Activated CD8-positive, alpha-beta T cell treated with anti-CD3 and anti-CD28 coated beads for 36 hours (primary cell): ENCODE results near the gene FUT7. TPM values are rescaled to one million over a fixed set of nuclear protein-coding genes. Genes with fewer than 3 reads are reported as not detected.

Experiments used
- ATAC-seq: fragments of 200-7000 bp; cut with Tn5 transposase; one replicate; pipeline ENCODE4 v1.10.0; 2021; ENCODE audit warnings: mild to moderate bottlenecking, moderate library complexity
- CTCF ChIA-PET: fragments of 350-600 bp; sonication (Branson Sonifier 250); formaldehyde crosslinking; loops from one replicate; lab custom pipeline; 2021; ENCODE audit warnings: antibody characterized with exemption; lab: Charles Lee
- POLR2A ChIA-PET: fragments of 350-600 bp; sonication (Branson Sonifier 250); formaldehyde crosslinking; loops from one replicate; lab custom pipeline; 2021; ENCODE audit warnings: antibody characterized with exemption; lab: Charles Lee
- DNase-seq: peaks from one replicate; pipeline ENCODE4 v3.0.0-alpha.2; 2020
- H3K27ac Mint-ChIP-seq: one replicate; pipeline ENCODE4 v1.8.0; 2021; ENCODE audit warnings: mild to moderate bottlenecking, mixed read lengths
- H3K27me3 Mint-ChIP-seq: one replicate; pipeline ENCODE4 v1.8.0; 2021; ENCODE audit warnings: mixed read lengths
- H3K36me3 Mint-ChIP-seq: one replicate; pipeline ENCODE4 v1.8.0; 2021; ENCODE audit warnings: low read depth, mixed read lengths
- H3K4me1 Mint-ChIP-seq: one replicate; pipeline ENCODE4 v1.8.0; 2021; ENCODE audit warnings: low read depth, mixed read lengths
- H3K4me3 Mint-ChIP-seq: one replicate; pipeline ENCODE4 v1.8.0; 2021; ENCODE audit warnings: mild to moderate bottlenecking, moderate library complexity, mixed read lengths
- H3K9me3 Mint-ChIP-seq: one replicate; pipeline ENCODE4 v1.8.0; 2021; ENCODE audit warnings: mixed read lengths
- intact Hi-C: fragments of 100-400 bp; cut with micrococcal nuclease; formaldehyde crosslinking; loops from one replicate; pipeline ENCODE4 v1.10.0; 2022
- total RNA-seq, 2 experiments: library from RNA; stranded (reverse); gene quantifications; one replicate each; pipeline ENCODE4 v1.2.3, GENCODE V29; 2021
- TF ChIP-seq, protein P1 (sequence below): fragments of 200-600 bp; IDR thresholded peaks from one replicate; pipeline ENCODE4 v1.8.0; 2022; ENCODE audit warnings: antibody characterized with exemption, mild to moderate bottlenecking

The FUT7 gene
- total RNA-seq, 2 experiments from 2014 or later = 0.09 TPM; not detected in 1

DNA sequence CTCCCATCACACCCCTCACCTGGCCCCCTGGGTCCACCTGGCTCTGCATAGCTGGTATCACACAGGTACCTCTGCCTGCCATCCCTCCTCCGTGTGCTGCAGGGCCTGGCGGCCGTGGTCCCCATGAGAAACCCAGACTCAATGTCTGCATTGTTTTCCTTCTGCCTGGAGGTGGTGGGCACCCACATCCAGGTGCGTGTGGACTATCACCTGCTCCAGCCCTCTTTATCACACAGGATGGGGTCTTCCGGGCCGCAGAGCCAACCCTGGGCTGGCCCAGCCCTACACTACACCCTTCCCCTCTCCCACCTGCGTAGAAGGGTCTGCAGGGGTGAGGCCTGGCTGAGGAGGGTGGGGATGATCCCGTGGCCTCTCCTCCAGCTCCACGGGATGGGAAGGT is 7.0 kb upstream of the FUT7 start:
- CTCF ChIA-PET = interaction anchor here (0.7 to 3.7 kb wide), 3 partner anchors 9 to 30 kb away, joined by 3 to 18 read pairs (median 4); no protein-coding TSS in a partner anchor
- TF ChIP-seq, protein P1, sequence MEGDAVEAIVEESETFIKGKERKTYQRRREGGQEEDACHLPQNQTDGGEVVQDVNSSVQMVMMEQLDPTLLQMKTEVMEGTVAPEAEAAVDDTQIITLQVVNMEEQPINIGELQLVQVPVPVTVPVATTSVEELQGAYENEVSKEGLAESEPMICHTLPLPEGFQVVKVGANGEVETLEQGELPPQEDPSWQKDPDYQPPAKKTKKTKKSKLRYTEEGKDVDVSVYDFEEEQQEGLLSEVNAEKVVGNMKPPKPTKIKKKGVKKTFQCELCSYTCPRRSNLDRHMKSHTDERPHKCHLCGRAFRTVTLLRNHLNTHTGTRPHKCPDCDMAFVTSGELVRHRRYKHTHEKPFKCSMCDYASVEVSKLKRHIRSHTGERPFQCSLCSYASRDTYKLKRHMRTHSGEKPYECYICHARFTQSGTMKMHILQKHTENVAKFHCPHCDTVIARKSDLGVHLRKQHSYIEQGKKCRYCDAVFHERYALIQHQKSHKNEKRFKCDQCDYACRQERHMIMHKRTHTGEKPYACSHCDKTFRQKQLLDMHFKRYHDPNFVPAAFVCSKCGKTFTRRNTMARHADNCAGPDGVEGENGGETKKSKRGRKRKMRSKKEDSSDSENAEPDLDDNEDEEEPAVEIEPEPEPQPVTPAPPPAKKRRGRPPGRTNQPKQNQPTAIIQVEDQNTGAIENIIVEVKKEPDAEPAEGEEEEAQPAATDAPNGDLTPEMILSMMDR = no peak
- DNase-seq (no peak), ATAC-seq (no peak)
- Mint-ChIP-seq H3K36me3 (no peaks in the 10 kb centered on the region), H3K27ac (no peak overlapping the region), H3K9me3 (no peaks in the 10 kb centered on the region), H3K27me3 (peaks cover 6% of the 10 kb centered on the region), H3K4me1 (peaks cover 9% of the 10 kb centered on the region), H3K4me3 (no peak overlapping the region)
- POLR2A ChIA-PET = interaction anchor here (0.6 to 1.0 kb wide), 2 partner anchors 94 to 230 kb away, joined by 3 read pairs; partner anchors contain the start of genes C8G and FBXW5
- intact Hi-C loops = loop anchor here (5.0 kb wide), 1 partner anchor 252 kb away; no protein-coding TSS in a partner anchor

DNA sequence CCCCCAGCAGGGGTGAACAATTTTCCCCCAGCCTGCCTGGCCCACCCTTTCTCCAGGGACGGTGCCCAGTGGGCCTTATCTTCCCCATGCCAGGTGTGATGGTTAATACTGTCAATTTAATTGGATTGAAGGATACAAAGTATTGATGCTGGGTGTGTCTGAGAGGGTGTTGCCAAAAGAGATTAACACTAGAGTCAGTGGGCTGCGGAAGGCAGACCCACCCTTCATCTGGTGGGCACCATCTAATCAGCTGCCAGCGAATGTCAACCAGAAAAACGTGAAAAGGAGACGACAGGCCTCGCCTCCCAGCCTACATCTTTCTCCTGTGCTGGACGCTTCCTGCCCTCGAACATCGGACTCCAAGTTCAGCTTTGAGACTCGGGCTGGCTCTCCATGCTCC is 5.6 kb upstream of the FUT7 start:
- no peaks in the 10 kb centered on the region for H3K36me3 Mint-ChIP-seq
- no peak for DNase-seq
- H3K27me3 Mint-ChIP-seq = peaks cover 2% of the 10 kb centered on the region
- CTCF ChIA-PET = interaction anchor here (1.2 to 3.7 kb wide), 6 partner anchors 8 to 89 kb away, joined by 3 to 42 read pairs (median 10); no protein-coding TSS in a partner anchor
- POLR2A ChIA-PET = no interaction called here
- H3K27ac Mint-ChIP-seq = no peak overlapping the region
- H3K9me3 Mint-ChIP-seq = no peaks in the 10 kb centered on the region
- H3K4me1 Mint-ChIP-seq = peaks cover 17% of the 10 kb centered on the region
- ATAC-seq = no peak
- intact Hi-C loops = loop anchor here (5.0 kb wide), 1 partner anchor 250 kb away; no protein-coding TSS in a partner anchor
- TF ChIP-seq, protein P1 = no peak
- H3K4me3 Mint-ChIP-seq = no peak overlapping the region

DNA sequence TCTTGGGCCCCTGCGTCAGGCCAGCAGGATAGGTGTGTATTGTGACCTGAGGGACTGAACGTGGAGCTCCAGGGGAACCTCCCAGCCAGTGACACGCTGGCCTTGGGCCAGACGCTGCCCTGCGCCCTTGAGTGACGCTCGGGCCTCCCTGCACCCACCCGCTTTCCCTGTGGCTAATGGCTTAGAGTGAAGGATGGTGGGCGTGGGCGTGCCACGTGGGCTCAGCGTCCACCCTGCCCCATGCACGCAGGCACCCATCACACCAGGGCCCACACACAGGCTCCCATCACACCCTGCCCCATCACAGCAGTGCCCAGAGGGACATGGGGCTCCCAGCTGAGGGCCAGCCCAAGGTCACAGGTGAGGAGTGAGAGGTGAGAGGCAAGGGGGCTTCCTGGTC is 5.1 kb upstream of the FUT7 start:
- no peak for DNase-seq
- Mint-ChIP-seq H3K36me3 (no peaks in the 10 kb centered on the region), H3K4me3 (no peak overlapping the region), H3K9me3 (no peaks in the 10 kb centered on the region), H3K4me1 (peaks cover 20% of the 10 kb centered on the region), H3K27me3 (peaks cover 2% of the 10 kb centered on the region), H3K27ac (no peak overlapping the region)
- POLR2A ChIA-PET = no interaction called here
- no peak for ATAC-seq
- intact Hi-C loops = loop anchor here (5.0 kb wide), 1 partner anchor 250 kb away; no protein-coding TSS in a partner anchor
- TF ChIP-seq, protein P1 = no peak
- CTCF ChIA-PET = interaction anchor here (0.7 to 3.7 kb wide), 7 partner anchors 8 to 89 kb away, joined by 3 to 42 read pairs (median 15); partner anchors contain the start of gene NPDC1

DNA sequence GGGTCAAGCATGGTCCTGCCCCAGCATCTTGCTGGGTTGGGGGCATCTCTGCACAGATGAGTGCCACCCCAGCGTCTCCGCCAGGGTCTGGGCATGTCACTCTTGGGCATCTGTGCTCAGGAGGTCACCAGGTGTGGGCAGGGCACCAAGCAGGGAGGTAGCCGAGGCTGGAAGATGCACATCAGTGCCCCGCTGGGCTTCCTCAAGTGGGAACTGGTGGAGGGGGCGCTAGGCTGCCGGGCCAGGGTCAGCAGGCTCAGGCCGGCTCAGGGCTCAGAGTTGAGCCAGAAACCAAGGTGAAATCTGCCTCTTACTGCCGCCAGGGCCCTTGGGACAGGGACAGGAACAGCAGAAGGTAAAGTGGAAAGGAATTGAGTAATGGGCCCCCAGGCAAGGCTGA is 4.0 kb upstream of the FUT7 start:
- H3K4me3 Mint-ChIP-seq = no peak overlapping the region
- ChIA-PET POLR2A (interaction anchor here (1.1 to 2.1 kb wide), 4 partner anchors 9 to 88 kb away, joined by 3 to 9 read pairs (median 6); partner anchors contain the start of gene SAPCD2), CTCF (interaction anchor here (0.6 to 3.6 kb wide), 38 partner anchors 8 to 258 kb away, joined by 3 to 82 read pairs (median 10); partner anchors contain the start of genes AJM1, C8G, CLIC3 and FBXW5)
- intact Hi-C loops = loop anchor here (5.0 kb wide), 1 partner anchor 249 kb away; no protein-coding TSS in a partner anchor
- no peaks in the 10 kb centered on the region for H3K9me3 Mint-ChIP-seq
- TF ChIP-seq, protein P1 = no peak
- ATAC-seq = no peak
- H3K4me1 Mint-ChIP-seq = peaks cover 26% of the 10 kb centered on the region
- no peak overlapping the region for H3K27ac Mint-ChIP-seq
- no peak for DNase-seq
- no peaks in the 10 kb centered on the region for H3K27me3 Mint-ChIP-seq
- H3K36me3 Mint-ChIP-seq = no peaks in the 10 kb centered on the region

DNA sequence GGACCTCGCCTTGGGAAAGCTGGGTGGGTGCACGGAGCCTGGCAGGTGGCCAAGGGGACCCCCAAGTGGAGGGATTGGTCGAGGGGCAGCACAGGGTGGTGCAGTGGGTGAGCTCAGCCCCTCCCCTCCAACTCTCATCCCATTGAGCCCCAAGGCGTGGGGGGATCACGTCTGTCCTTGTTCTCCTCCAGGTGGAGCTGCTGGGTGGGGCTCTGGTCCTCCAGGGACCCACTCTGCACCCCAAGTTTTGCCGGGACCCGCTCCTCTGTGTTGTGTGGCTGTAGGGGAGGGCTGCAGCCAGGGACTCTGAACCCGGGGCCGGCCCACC is 3.6 kb upstream of the FUT7 start:
- no peaks in the 10 kb centered on the region for H3K36me3 Mint-ChIP-seq
- no peak overlapping the region for H3K4me3 Mint-ChIP-seq
- no peak overlapping the region for H3K27ac Mint-ChIP-seq
- ATAC-seq (no peak), DNase-seq (no peak)
- CTCF ChIA-PET = interaction anchor here (0.6 to 3.6 kb wide), 47 partner anchors 9 to 267 kb away, joined by 3 to 82 read pairs (median 7); partner anchors contain the start of genes AJM1, C8G, CLIC3 and FBXW5
- H3K27me3 Mint-ChIP-seq = no peaks in the 10 kb centered on the region
- peaks cover 30% of the 10 kb centered on the region for H3K4me1 Mint-ChIP-seq
- no peaks in the 10 kb centered on the region for H3K9me3 Mint-ChIP-seq
- TF ChIP-seq, protein P1 = peak; percentile 20
- POLR2A ChIA-PET = interaction anchor here (0.7 to 2.1 kb wide), 8 partner anchors 9 to 245 kb away, joined by 3 to 9 read pairs (median 4); partner anchors contain the start of genes PAXX and SAPCD2
- intact Hi-C loops = loop anchor here (5.0 kb wide), 1 partner anchor 248 kb away; no protein-coding TSS in a partner anchor
